Measurements from ENCODE around the gene PTPRN2.

PTPRN2 gene

DNA sequence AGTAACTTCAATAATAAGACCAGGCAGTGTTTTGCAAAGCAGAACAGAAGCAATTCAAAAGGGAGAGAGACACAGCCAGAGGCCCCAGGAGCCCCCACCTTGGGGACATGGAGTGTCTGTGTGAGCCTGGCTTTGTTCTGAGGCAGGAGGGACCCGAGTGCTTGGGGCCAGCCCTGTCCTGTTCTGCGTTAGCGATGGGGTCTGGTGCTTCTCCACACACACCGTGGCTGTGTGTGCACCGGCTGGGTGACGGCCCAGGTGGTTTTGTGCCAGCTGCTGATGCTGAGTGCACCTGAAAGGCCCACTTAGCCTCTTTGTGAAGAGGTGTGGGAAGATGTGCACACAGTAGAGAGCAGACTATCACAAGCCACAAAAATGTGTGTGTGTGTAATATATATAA lies 781.9 kb downstream of the PTPRN2 start:
- TF ChIP-seq, protein P1, sequence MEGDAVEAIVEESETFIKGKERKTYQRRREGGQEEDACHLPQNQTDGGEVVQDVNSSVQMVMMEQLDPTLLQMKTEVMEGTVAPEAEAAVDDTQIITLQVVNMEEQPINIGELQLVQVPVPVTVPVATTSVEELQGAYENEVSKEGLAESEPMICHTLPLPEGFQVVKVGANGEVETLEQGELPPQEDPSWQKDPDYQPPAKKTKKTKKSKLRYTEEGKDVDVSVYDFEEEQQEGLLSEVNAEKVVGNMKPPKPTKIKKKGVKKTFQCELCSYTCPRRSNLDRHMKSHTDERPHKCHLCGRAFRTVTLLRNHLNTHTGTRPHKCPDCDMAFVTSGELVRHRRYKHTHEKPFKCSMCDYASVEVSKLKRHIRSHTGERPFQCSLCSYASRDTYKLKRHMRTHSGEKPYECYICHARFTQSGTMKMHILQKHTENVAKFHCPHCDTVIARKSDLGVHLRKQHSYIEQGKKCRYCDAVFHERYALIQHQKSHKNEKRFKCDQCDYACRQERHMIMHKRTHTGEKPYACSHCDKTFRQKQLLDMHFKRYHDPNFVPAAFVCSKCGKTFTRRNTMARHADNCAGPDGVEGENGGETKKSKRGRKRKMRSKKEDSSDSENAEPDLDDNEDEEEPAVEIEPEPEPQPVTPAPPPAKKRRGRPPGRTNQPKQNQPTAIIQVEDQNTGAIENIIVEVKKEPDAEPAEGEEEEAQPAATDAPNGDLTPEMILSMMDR (IDR thresholded peaks at IDR 0.05; ENCODE audit: extremely low read depth, insufficient read depth, missing control alignments): no peak
- in situ Hi-C loops (cut with MboI; ENCODE audit: low pct_unique_long_range_greater_than_20kb, low sequenced_read_pairs, unreplicated experiment): no loop called here
- DNase-seq (ENCODE audit: low spot score): no peak

DNA sequence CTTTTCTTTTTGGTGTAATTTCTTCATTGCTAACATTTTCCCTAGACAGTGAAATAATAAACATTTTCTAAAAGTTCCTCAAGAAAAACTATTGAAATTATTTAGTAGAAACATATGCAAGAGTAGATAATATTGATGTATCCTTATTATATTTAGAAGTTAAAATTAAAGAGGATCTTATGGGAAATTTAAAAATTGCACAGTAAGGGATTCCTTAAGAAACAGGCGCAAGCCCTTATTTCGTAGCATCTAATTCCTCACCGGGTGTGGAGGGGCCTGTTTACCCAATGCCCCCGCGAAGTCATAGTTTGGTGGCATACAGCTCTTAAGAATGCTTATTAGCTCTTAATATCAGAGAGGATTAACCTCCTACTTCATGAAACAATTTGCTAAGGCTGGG lies 783.7 kb downstream of the PTPRN2 start:
- TF ChIP-seq, protein P1 (IDR thresholded peaks at IDR 0.05; ENCODE audit: extremely low read depth, insufficient read depth, missing control alignments): no peak
- in situ Hi-C loops (cut with MboI; ENCODE audit: low pct_unique_long_range_greater_than_20kb, low sequenced_read_pairs, unreplicated experiment): no loop called here
- DNase-seq (ENCODE audit: low spot score): no peak

DNA sequence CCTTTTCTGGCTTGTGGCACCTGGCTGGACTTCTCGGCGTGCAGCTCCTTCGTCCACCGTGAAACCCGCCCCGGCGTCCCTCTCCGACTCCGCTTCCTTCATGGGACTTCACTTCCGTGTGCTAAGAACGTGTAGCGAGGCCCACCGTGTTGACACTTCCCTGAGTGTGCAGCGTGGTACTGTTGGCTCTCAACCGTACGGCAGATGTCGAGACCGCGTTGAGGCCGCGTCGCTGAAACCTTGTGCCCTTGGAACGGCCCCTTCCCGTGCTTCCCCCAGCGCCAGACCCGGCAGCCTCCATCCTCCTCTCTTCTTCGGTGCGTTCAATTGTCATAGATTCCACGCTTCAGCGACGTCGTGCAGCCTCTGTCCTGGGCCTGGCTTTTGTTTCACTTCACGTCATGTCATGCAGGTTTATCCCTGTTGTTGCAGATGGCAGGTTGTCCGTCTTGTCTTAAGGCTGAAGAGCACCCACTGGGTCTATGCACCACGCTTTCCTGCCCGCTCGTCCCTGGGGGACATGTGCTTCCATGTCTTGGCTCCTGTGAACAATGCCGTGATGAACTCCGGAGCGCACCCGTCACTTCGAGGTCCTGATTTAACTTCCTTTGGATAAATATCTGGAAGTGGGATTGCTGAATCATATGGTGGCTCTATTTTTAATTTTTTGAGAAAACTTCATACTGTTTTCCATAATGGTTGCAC lies 785.5 kb downstream of the PTPRN2 start:
- in situ Hi-C loops (cut with MboI; ENCODE audit: low pct_unique_long_range_greater_than_20kb, low sequenced_read_pairs, unreplicated experiment): no loop called here
- TF ChIP-seq, protein P1 (IDR thresholded peaks at IDR 0.05; ENCODE audit: extremely low read depth, insufficient read depth, missing control alignments): no peak
- DNase-seq (ENCODE audit: low spot score): no peak

DNA sequence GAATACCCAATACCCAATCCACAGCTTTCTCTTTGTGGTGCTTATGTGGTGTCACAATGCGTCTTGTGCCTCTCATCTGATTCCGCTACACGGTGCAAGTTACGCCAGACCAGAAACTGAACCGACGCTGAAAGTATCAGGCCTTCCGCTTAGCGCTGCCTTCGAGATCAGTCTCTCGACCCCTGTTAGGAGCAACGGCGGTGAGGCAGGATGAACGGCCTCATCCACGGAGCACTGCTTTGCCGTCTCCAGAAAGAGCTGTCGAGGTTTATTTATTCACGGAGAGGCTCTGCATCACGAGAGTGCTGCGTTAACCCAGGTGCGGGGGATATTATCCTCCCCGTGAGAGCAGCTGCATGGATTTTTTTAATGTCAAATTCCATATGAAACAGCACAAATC lies 786.5 kb downstream of the PTPRN2 start:
- no peak for DNase-seq (ENCODE audit: low spot score)
- TF ChIP-seq, protein P1 (IDR thresholded peaks at IDR 0.05; ENCODE audit: extremely low read depth, insufficient read depth, missing control alignments): no peak
- in situ Hi-C loops (cut with MboI; ENCODE audit: low pct_unique_long_range_greater_than_20kb, low sequenced_read_pairs, unreplicated experiment): no loop called here

DNA sequence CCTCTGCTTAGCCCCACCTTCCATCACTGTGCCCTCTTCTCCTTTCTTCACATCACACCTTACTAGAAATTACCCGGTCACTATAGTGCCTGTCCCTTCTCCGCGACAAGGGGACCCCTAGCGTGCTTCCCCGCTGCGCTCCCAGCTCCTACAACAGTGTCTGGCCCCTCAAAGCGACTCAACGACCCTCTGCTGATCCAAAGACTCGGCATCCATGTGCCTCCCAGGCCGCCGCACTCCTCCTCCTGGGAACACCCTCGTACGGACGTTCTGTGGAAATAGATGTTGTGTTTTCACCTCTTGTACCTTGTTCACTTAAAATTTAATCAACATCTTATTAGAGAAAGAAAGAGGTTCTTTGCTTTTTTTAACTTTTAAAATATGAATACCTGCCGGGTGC lies 787.3 kb downstream of the PTPRN2 start:
- in situ Hi-C loops (cut with MboI; ENCODE audit: low pct_unique_long_range_greater_than_20kb, low sequenced_read_pairs, unreplicated experiment): no loop called here
- DNase-seq (ENCODE audit: low spot score): no peak
- TF ChIP-seq, protein P1 (IDR thresholded peaks at IDR 0.05; ENCODE audit: extremely low read depth, insufficient read depth, missing control alignments): no peak

DNA sequence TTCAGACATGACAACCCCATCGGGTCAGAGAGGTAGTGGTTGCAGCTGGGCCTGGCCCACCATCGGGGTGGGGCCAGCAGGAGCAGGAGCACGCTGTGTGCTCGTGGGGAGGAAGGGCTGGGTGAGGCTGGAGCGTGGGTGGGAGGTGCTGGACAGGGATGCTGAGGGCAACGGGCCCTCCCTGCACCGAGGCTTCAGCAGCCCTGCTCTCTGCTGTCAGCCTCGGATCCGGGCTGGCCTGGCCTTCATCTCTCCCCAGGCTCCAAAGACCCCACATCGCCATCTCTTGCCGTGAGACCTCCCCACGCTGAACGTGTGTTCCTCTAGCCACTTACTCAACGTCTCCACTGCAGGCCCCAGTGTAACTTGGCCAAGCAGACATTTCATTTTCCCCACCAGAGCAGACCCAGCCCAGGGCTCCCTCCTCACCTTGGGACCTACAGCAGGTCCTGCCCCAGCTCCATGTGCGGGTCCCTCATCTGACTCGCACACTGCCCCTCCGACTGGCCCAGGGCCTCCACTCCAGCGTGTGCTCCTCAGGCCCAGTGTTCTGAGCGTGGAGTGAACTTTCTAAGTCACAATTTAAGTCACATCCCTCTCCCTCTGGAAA lies 788.4 kb downstream of the PTPRN2 start:
- TF ChIP-seq, protein P1 (IDR thresholded peaks at IDR 0.05; ENCODE audit: extremely low read depth, insufficient read depth, missing control alignments): no peak
- in situ Hi-C loops (cut with MboI; ENCODE audit: low pct_unique_long_range_greater_than_20kb, low sequenced_read_pairs, unreplicated experiment): no loop called here
- DNase-seq (ENCODE audit: low spot score): no peak
